ENCODE measurements around the gene KCTD17.

The KCTD17 gene

DNA sequence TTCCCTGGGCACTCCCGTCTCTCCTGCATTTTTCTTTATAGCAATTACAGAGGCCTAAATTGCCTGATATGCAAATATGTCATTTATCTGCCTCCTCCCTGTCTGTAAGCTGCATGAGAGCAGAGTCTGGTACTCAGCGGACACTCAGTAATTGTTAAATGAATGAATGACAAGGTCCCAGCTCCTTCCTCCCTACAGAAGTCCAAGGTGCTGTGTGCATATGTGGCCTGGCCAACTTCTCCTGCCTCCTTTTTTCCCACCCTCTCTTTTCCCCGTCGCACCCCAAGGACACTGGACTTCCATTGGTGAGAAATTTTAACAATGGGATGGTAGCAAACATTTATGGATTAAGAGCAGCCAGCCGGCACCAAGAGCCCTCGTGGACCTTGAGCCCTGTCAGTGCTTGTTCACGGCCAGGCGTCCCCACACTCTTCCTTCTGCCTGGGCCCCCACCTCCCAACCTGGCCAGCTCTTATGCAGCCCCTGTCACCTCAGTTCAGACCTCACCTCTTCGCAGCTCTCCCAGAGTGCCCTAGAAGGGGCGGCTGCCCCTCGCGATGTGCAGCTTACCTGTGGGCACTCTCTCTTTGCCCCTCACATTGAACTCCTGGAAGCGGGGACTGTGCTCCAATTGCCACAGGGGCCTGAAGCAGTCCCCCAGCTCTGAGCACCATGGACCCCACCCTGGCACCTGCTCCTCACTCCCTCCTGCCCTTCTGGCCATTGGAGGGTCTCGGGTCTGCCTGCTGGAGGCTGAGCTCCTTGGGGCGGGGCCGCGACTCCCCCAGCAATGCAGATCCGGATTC is 56.5 kb downstream of the KCTD17 start:
- DNase-seq: no peak

GRCh38 chr22:37109242-37109917 is 57.8 kb downstream of the KCTD17 start, which contains the start of gene TMPRSS6:
Gene TMPRSS6 (minus strand): TSS chr22:37109713. CDS start chr22:37103417, 6,296 bp downstream.
- DNase-seq: peak; percentile 67

GRCh38 chr22:37111156-37111717 is 59.7 kb downstream of the KCTD17 start:
- DNase-seq: no peak

GRCh38 chr22:37112084-37112728 is 60.7 kb downstream of the KCTD17 start:
- DNase-seq: no peak

Measured in islet precursor cell (in vitro differentiated cells).